Measurements from ENCODE around the gene HMCN2. TPM values are rescaled to one million over a fixed set of nuclear protein-coding genes. Genes with fewer than 3 reads are reported as not detected.

HMCN2 gene
- polyA plus RNA-seq, 1 donor = 12.3 TPM

DNA sequence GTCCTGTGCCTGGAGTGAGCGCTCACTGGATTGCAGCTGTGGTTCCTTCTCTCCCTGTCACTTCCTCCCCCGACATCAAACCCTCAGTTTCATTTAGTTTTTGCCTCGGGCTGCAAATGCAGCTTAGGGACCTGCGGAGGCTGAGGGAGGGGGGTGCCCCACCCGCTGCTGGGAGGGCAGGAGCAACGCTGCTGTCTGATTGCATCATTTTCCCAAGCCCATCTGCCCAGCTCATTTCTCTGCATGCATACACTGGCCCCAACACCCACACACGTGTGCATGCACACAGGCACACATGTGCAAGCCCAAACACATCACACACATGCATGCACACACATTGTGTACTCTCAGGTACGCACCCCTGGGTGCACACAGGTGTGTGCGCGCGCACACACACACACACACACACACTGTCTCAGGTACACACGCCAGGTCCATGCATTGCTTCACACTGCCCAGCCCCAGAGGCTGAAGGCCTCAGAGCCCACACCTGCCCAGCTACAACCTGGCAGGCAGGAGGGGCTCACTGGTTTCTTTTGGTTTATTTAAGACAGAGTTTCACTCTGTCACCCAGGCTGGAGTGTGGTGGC is 182.6 kb downstream of the HMCN2 start:
- DNase-seq (ENCODE audit: low read depth) = no peak

GRCh38 chr9:130448771-130449603 is 183.4 kb downstream of the HMCN2 start:
- DNase-seq (ENCODE audit: low read depth) = no peak

DNA sequence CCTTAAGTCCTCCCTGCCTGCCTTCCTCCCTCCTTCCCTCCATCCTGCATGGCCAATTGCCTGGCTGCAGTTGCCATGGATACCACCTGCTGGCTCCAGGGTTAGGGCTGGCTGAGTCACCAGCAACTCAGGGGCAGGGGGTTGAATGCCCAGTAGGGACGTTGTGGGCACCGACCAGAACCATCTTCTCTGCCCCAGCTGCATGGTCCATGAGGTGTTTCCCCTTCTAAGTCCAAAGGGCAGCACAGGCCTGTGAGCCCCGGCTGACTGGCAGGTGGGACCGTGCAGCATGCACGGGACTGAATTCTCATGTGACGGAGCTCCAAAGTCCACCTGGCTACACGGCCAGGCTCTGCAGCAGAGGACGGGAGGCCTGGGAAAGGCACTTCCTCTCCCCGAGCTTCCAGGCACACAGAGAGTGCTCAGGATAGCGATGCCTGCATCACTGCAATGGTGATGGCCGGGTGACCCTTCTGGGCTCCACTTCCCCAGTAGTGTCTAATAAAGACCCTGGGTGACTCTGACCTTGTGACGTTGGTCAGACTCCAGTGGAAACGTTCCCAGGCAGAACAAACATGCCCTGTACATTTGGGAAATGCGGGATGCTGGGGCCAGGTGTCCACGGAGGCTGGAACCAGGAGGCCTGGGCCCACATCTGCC is 184.9 kb downstream of the HMCN2 start:
- DNase-seq (ENCODE audit: low read depth) = no peak

DNA sequence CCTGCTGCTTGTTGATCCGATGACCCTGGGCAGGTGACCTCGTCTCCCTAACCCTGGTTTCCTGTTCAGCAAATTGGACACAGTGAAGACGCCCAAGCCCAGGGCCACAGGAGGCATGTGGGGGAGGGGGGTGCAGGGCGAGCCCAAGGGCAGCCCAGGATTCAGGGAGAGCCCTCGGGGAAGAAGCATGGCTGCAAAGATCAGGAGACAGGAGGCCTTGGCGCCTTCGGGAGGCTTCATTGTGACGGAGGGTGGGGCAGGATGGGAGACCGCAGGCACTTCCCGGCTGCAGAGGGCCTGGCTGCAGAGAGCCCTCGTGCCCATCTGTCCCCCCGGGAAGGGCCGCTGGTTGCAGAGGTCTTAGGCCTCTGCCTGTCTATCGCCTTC is 185.4 kb downstream of the HMCN2 start:
- DNase-seq (ENCODE audit: low read depth) = no peak

DNA sequence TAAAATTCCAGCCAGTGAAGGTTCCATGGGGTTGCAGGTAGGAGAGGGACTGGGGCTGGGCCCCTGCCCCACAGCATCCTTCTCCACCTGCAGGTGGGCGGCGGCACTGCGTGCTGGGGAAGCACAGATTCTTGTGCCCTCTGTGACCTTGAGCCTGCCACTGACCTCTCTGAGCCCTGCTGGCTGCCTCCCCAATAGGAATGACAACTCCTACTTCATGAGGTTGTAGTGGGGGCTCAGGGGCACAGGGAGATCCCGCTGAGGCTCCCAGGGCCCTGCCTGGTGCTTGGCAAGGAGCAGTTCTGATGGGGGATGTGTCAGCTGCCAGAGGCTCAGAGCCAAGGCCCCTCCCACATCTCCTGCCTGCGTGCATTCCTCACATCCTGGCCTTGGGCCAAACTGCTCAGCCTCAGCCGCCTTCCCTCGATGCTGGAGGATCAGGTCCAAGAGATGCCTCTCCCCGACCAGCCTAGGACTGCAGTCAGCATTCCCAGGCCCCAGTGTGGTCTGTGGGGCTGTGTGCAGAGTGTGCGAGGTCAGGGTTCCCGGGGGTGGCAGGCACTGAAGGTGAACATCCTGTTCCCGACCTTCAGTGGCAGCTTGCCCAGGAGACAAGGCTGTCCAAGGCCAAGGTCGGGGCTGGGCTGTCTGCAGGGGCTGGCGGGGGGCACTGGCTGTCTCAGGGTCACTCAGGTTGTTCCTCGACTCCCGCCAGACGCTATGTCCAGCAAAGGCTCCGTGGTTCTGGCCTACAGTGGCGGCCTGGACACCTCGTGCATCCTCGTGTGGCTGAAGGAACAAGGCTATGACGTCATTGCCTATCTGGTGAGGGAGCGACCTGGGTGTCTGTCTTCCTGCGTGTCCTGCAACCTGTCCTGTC is 186.2 kb downstream of the HMCN2 start:
- DNase-seq (ENCODE audit: low read depth) = no peak

GRCh38 chr9:130452835-130453234 is 187.3 kb downstream of the HMCN2 start:
- DNase-seq (ENCODE audit: low read depth) = no peak

- DNase-seq (ENCODE audit: low read depth) = no peak
These were observed 187.9 kb downstream of the HMCN2 start for GRCh38 chr9:130453487-130453886.

GRCh38 chr9:130454096-130454811 is 188.7 kb downstream of the HMCN2 start:
- no peak for DNase-seq (ENCODE audit: low read depth)

DNA sequence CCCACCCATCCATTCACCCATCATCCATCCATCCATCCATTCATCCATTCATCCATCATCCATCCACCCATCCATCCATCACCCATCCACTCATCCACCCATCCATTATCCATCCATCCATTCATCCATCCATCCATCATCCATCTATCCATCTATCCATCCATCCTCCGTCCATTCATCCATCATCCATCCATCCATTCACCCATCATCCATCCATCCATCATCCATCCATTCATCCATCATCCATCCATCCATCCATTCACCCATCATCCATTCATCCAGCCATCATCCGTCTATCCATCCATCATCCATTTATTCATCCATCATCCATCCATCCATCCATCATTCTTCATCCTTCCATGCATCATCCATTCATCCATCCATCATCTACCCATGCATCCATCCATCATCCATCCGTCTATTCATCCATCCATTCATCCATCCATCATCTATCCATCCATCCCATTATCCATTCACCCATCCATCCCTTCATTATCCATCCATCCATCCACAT is 189.3 kb downstream of the HMCN2 start:
- no peak for DNase-seq (ENCODE audit: low read depth)

- no peak for DNase-seq (ENCODE audit: low read depth)
These were observed 192.7 kb downstream of the HMCN2 start for GRCh38 chr9:130458027-130458803.

- DNase-seq (ENCODE audit: low read depth) = no peak
These were observed 193.2 kb downstream of the HMCN2 start for GRCh38 chr9:130458804-130459067.

DNA sequence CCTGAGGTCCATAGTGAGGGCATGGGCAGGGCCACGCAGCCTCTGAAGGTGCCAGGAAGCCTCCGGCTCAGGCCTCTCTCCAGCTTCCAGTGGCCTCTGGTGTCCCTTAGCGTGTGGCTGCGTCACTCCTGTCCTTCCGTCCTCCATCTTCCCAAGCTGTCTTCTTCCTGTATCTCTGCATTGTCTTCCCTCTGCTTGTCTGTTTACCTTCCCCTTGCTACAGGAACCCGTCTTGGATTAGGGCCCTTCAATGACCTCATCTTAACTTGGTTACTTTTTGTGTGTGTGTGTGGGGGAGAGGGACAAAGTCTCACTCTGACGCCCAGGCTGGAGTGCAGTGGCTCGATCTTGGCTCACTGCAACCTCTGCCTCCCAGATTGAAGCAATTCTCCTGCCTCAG is 193.6 kb downstream of the HMCN2 start:
- DNase-seq (ENCODE audit: low read depth) = no peak

- DNase-seq (ENCODE audit: low read depth) = no peak
These were observed 194.5 kb downstream of the HMCN2 start for GRCh38 chr9:130459941-130460669.

GRCh38 chr9:130461218-130461630 is 195.7 kb downstream of the HMCN2 start:
- no peak for DNase-seq (ENCODE audit: low read depth)

DNA sequence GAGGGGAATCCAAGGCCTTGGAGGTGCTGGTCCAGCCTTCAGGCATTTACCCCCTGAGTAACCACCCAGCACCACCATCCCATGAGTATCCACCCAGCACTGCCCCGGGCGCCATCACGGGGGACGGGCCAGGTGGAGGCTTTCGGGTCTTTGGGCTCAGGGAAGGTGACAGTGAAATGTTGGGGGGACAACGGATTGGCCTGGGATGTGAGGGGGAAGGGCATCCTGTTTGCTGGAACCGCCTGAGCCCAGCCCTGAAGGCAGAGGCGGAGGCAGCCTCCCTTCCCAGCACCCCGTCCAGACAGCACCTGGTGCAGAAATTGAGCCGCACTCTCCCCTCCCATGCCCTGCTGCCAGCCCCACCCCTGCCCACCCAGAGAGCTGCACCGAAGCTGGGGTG is 196.2 kb downstream of the HMCN2 start:
- DNase-seq (ENCODE audit: low read depth) = no peak

DNA sequence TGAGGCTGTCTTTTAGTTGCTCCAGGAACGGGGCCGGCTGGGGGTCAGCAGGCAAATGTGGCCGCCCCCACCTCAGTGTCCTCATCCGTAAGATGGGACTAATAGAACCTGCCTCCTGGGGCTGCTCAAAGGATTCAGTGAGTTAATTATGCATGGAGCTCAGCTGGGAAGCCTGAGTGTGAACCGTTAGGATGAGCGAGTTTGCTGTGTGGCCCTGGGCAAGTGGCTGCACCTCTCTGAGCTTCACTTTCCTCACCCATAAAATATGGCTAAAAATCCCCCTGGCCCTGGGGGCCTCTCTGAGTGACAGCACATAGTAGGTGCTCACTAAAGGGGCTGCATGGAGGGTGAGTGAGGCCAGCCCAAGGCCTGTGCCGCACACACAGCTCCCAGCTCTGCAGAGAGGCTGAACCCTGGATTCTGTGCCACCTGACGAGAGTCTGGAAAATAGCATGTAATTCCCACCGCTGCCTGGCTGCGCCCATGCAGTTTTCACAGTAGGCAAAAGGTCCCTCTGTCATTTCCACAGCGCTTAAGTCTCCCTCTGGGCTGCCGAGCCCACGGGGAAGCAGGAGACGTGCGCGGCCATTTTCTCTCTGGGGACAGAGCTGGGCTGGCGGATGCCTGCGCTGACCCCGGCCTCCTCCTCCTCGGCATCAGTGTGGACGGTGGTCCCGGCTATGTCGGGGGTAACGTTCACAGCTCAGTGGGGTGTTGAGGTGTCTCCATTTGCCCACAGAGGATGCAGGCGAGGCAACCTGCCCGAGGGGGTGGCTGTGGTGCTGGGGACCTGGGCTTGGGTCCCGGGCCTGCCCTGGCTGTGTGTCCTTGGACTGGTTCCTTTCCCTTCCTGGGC is 197.4 kb downstream of the HMCN2 start:
- no peak for DNase-seq (ENCODE audit: low read depth)

DNA sequence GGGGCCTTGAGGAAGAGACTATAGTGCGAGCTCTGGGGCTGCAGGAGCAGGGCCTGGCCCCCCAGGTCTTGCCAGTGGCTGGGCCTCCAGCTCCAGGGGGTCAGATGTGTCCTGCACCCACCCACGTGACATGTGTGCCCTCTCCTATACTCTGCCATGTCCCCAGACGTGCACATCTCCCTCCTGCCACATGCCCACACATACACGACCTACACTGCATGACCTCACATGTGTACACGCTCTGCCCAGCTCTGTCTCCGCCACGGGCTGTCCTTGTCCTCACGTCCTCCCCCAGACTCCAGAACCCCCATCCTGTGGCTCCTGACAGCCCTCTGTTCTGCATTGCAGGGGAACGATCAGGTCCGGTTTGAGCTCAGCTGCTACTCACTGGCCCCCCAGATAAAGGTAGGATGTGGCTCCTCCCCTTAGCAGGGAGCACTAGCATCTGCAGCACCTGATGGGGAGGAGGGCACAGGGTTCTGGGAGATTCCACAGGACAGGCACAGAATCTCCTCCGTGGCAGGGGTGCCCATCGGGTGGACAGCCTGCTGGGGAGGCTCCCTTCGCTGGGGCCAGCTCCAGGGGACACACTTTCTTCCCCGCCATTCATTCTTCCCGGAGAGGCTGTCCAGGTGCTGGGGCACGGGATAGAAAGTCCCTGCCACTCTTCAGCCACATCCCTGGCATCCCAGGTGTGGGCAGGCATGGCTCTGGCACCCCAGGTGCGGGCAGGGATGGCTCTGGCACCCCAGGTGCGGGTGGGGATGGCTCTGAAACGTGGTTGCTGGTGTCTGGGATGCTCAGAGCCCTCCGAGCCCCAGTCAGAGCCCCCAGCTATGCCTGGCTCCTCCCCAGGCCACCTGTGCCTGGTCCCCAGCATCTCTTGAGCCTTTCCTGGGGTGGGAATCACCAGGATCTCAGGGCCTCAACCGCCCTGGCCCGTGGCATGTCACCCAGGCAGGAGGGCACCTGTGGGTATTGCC is 198.5 kb downstream of the HMCN2 start:
- DNase-seq (ENCODE audit: low read depth) = no peak

Data from forelimb muscle (tissue), 1 donor.